AG09309 (cell line): Measurements from ENCODE around the gene PSKH1.

Experiments used
- DNase-seq: peaks from one replicate; pipeline ENCODE4 v3.0.0-alpha.2; 2010; ENCODE audit warnings: low read depth
- H3K4me3 ChIP-seq: 2 replicates; pipeline ENCODE4 v1.5.1; 2011; ENCODE audit warnings: mild to moderate bottlenecking, low read depth, low read length, moderate library complexity; ENCODE audit not compliant: control insufficient read depth
- TF ChIP-seq, protein P1 (sequence below): IDR thresholded peaks from 2 replicates; pipeline ENCODE4 v1.5.1; 2011; ENCODE audit warnings: mild to moderate bottlenecking, low read depth, low read length, inconsistent platforms; ENCODE audit not compliant: insufficient read depth, control insufficient read depth; ENCODE audit errors: missing control alignments

PSKH1 gene

DNA sequence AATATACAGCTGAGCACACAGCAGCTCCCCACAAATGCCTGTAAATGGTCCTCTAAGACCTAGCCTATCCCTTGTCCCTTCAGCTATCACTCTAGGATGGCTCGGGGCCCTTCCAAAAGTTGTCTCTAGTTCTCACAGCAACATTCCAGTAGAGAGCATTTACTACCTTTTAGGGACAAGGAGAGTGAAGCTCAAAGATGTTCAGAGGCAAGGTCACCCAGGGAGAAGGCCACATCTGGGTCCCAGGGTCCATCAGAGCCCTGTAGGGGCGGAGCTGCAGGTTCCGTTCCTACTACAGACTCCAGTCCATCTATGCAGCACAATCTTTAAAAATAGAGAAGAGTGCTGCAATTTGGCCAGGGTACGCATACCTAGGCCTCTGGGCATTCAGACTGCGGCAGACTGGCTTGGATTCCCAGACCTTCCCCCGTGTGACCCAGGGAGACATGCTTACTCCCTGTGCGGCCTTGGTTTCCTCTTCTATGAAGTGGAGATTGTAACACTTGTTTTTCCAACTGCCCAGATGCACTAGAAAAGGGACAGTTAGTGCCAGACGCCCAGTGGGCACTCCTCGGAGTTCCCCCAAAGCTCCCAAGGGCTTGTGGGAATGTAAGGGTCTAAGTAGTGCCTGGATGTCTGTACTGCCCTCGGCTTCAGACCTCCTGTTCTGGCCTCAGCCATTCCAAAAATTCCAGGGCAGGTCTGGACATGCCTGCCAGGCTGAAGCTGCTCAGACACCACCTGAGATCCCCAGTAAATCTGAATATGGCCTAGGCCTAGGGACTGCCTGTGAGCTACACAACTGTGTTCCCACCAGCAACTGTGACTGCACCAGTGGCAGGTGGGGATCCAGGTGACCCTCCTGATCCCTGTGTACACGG is 72.9 kb downstream of the PSKH1 start:
- TF ChIP-seq, protein P1, sequence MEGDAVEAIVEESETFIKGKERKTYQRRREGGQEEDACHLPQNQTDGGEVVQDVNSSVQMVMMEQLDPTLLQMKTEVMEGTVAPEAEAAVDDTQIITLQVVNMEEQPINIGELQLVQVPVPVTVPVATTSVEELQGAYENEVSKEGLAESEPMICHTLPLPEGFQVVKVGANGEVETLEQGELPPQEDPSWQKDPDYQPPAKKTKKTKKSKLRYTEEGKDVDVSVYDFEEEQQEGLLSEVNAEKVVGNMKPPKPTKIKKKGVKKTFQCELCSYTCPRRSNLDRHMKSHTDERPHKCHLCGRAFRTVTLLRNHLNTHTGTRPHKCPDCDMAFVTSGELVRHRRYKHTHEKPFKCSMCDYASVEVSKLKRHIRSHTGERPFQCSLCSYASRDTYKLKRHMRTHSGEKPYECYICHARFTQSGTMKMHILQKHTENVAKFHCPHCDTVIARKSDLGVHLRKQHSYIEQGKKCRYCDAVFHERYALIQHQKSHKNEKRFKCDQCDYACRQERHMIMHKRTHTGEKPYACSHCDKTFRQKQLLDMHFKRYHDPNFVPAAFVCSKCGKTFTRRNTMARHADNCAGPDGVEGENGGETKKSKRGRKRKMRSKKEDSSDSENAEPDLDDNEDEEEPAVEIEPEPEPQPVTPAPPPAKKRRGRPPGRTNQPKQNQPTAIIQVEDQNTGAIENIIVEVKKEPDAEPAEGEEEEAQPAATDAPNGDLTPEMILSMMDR: no peak
- DNase-seq: no peak

DNA sequence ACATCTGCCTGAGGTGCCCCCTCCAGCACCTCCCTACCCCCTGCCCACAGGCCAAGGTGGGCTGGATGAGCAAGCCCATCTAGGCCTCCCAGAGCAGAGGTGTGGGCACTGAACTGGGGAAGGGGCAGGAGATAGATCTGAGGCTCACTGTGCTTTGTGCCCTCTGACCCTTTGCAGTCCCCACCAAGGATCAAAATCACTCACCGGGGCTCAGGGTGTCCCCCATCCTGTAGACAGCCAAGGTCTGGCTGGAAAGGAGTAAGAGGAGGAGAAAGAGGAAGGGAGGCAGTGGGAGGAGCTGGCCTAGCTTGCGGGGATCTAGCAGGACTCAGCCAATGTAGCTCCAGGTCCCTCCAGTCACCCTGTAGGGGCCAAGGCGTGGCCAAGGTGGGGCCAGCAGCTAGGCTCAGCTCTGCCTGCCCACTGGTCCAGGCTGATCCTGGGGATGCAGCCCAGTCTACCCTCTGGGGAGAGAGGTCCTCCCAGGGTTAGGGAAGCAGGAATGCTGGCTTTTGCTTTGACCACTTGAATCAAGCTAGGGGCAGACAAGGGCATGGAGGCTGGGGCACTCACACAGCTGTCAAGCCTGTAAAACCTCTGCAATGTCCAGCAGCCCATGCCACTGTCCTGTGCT is 73.6 kb downstream of the PSKH1 start:
- H3K4me3 ChIP-seq: peak overlapping the region; percentile 51
- TF ChIP-seq, protein P1: no peak
- DNase-seq: no peak

More for the DNA sequence above, 72.9 kb downstream of the PSKH1 start:
- peak overlapping the region; percentile 51 for H3K4me3 ChIP-seq

DNA sequence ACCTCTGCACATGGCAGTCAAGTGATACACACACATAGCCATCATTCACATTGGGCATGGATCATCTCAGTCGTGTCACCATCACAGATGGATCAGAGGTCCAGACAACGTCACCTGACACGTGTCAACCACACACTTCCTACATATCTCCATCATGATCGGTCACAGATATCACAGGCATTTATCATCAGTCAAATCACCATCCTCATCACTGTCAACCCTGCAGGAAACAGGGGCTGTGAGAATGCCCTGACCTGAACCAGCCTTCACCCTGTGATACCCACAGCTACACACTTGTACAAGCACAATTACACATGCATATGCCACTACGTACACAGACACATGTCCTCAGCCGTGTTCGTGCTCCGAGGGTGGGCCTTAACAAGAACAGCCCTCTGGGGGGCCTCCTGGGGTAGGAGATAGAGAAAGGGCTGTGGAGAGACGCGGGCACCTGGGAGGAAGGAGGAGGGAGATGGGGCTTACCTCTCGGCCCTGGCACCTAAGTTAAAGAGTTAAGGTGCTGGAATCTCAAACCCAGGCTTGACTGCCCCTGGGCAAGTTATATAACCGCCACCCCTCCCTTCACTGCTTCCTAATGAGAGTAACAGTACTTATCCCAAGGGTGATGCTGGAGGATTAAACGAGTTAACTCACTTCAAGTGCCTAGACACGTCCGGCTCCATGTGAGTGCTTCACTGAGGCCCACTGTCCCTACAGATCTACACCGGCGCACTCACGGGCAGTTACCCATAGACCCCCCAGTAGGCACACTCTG is 74.3 kb downstream of the PSKH1 start:
- DNase-seq: no peak
- peak overlapping the region; percentile 51 for H3K4me3 ChIP-seq
- TF ChIP-seq, protein P1: no peak

DNA sequence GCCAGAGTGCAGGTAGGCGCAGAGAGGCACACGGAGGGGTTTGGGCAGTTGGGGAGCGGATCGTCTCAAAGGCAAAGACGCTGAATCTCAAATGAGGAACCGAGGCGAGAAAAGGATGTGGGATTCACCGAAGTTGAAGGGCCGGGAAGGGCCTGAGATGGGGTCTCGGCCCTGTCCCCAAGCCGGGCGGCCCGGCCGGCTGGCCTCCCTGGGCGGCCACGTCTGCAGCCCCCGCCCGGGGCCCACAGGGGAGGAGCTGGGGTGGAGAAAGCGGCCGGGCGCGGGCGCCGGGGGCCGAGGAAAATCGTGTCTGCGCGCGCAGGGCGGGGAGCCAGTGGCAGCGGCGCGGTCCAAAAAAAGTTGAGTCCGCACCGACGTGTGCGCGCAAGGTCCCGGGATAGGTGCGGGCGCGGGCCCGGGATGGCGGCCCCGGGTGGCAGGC is 74.9 kb downstream of the PSKH1 start:
- H3K4me3 ChIP-seq: peak overlapping the region; percentile 51
- TF ChIP-seq, protein P1: no peak
- no peak for DNase-seq

DNA sequence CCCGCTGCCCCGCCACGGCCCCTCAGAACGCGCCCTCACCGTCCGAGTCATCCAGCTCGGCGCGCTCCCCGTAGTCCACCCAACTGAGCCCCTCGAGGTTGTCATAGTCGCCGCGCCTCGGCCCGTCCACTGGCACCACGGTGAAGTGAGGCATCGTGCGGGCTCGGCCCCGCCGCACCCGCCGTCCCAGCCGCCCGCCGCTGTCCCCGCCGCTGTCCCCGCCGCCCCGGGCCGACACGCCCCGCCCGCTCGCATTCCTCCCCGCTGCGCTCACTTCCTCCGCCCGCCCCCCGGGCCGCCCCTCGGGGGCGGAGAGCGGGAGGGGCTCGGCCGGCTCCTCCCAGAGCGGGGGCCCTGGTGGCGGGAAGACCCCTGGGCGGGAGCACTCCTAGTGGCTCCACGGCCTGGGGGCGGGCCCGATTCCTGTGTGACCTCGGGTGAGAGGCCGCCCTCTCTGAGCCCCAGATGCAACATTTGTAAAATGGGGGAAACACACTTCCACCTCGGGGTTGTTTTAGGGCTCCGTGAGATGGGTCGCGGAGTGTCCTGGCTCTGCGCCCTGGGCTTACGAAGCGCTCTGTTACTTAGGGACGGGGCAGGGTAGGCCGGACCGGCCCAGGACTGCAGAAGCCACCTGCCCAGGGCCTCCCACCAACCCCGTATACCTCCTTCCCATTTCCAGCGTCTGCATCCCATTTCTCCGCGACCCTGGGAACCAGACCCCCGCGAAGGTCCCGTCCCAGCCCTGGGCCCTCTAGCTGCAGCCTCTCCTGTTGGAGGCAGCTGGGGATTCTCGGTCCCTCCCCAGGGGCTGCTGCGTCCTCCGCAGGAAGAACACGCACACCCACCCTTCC is 75.6 kb downstream of the PSKH1 start, which contains the start of gene SLC12A4:
TSS of gene SLC12A4 (minus strand) at position 238 of the 854 bp plus-strand sequence. CDS start at position 154, 84 bp downstream.
- H3K4me3 ChIP-seq: peak within 1 kb of the TSS; percentile 51
- TF ChIP-seq, protein P1: no peak
- no peak for DNase-seq
